Brain microvascular endothelial cell (primary cell): ENCODE data around the gene SLC7A10.

ENCODE experiments used
- DNase-seq: peaks from one replicate; pipeline ENCODE4 v3.0.0-alpha.2; 2020
- H3K27ac ChIP-seq: fragments of 250-450 bp; sonication (Bioruptor Pico); 2 replicates; pipeline ENCODE4 v1.5.1; 2020; ENCODE audit warnings: mild to moderate bottlenecking, moderate library complexity
- H3K27me3 ChIP-seq: fragments of 250-450 bp; sonication (Bioruptor Pico); replicated peaks from 2 replicates; pipeline ENCODE4 v1.5.1; 2020; ENCODE audit warnings: mild to moderate bottlenecking
- H3K36me3 ChIP-seq: fragments of 250-450 bp; sonication (Bioruptor Pico); replicated peaks from 2 replicates; pipeline ENCODE4 v1.5.1; 2020; ENCODE audit warnings: mild to moderate bottlenecking
- H3K4me3 ChIP-seq: 2 replicates; pipeline ENCODE4 v1.5.1; 2011; ENCODE audit warnings: low read depth, mild to moderate bottlenecking, control low read depth, low read length, moderate library complexity
- in situ Hi-C: cut with HindIII; loops from 2 replicates; pipeline ENCODE4 v1.10.0; 2017; ENCODE audit warnings: low sequenced_read_pairs, low pct_ligation_motif_present
- TF ChIP-seq, protein P1 (sequence below): IDR thresholded peaks from 2 replicates; pipeline ENCODE4 v1.5.1; 2011; ENCODE audit warnings: low read depth, mild to moderate bottlenecking, moderate library complexity, low read length, control low read depth, inconsistent platforms; ENCODE audit errors: missing control alignments

SLC7A10 gene

DNA sequence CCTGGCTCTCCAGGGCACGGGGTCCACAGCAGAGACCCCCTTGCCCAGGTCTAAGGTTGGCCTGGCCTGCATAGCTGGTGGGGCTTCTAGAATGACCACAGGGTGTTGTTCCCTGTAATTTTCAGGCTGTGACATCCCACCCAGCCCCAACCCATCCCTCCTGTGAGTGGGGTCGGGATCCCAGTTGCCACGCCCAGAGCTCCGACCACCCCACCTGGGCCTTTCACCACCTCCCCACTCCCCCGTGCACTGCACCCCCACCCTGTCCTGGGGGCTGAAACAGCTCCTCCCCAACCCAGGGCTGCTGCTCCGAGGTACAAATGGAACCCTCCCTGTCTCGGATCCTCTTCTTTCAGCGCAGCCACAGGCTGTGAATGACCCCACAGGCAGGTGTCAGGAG lies 8.4 kb upstream of the SLC7A10 start:
- H3K36me3 ChIP-seq, result no peaks in the 10 kb centered on the region
- H3K4me3 ChIP-seq, result no peak overlapping the region
- no peak overlapping the region for H3K27ac ChIP-seq
- in situ Hi-C loops, result no loop called here
- H3K27me3 ChIP-seq, result no peaks in the 10 kb centered on the region
- TF ChIP-seq, protein P1, sequence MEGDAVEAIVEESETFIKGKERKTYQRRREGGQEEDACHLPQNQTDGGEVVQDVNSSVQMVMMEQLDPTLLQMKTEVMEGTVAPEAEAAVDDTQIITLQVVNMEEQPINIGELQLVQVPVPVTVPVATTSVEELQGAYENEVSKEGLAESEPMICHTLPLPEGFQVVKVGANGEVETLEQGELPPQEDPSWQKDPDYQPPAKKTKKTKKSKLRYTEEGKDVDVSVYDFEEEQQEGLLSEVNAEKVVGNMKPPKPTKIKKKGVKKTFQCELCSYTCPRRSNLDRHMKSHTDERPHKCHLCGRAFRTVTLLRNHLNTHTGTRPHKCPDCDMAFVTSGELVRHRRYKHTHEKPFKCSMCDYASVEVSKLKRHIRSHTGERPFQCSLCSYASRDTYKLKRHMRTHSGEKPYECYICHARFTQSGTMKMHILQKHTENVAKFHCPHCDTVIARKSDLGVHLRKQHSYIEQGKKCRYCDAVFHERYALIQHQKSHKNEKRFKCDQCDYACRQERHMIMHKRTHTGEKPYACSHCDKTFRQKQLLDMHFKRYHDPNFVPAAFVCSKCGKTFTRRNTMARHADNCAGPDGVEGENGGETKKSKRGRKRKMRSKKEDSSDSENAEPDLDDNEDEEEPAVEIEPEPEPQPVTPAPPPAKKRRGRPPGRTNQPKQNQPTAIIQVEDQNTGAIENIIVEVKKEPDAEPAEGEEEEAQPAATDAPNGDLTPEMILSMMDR, result no peak
- DNase-seq, result no peak

DNA sequence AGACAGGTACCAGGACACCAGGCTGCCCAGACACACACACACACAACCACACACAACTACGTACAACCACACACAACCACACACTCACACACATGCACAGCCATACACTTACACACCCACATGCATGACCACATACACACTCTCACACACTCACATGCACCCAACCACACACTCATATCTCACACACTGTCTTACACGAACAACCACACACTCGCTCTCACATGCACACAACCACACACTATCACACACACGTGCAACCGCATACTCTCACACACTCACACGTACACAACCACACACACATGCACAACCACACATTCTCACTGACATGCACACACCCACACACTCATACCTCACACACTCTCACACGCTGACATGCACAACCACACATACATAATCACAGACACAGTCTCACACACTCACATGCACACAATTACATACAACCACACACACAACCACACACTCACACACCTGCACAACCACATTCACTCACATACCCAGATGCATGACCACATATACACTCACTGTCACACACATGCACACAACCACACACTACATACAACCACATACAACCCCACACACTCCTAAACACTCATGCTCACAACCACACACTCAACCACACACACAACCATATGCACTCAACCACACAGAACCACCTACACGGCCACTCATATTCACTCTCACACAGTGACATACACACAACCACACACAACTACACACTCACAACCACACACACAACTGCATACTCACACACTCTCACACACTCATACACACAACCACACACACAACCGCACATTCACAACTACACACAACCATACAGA lies 7.6 kb upstream of the SLC7A10 start:
- DNase-seq, result no peak
- H3K27me3 ChIP-seq, result peaks cover 2% of the 10 kb centered on the region
- no peak overlapping the region for H3K4me3 ChIP-seq
- TF ChIP-seq, protein P1, result no peak
- H3K36me3 ChIP-seq, result no peaks in the 10 kb centered on the region
- no peak overlapping the region for H3K27ac ChIP-seq
- in situ Hi-C loops, result no loop called here

DNA sequence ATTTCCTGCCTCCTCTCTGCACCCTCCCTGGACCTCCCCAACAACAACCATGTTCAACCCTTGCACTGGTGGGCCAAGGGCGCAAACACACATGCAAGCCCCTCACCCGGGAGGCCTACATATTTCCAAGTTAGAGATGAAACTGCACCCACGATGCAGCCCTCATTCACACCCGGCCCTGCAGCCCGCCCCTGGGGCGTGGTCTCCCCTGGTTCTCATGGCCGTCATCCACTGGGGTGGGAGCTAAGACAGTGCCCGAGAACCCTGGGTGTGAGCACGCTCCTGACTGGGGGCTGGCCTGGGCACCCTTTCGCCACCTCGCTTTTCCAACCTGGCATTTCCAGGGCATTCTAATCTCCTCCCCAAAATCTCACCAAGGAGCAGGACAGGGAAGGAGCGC lies 7.0 kb upstream of the SLC7A10 start:
- DNase-seq, result no peak
- Histone ChIP-seq H3K27me3 (peaks cover 4% of the 10 kb centered on the region), H3K36me3 (no peaks in the 10 kb centered on the region), H3K27ac (no peak overlapping the region), H3K4me3 (no peak overlapping the region)
- in situ Hi-C loops, result no loop called here
- TF ChIP-seq, protein P1, result no peak

DNA sequence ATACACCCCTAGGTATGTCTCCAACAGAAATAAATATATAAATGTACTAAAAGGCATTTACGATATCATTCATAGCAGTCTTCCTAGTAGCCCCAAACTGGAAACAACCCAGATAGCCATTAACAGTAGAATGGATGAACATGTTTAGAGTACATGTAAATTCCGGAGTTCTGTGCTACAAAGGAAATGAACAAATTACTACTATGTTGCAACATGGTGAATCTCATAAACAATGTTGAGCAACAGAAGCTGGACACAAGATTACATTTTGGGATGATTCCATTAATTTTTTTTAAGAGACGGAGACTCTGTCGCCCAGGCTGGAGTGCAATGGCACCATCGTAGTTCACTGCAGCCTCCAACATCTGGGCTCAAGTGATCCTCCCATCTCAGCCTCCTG lies 5.9 kb upstream of the SLC7A10 start:
- H3K36me3 ChIP-seq, result no peaks in the 10 kb centered on the region
- TF ChIP-seq, protein P1, result no peak
- H3K27me3 ChIP-seq, result peaks cover 14% of the 10 kb centered on the region
- DNase-seq, result no peak
- in situ Hi-C loops, result no loop called here
- H3K4me3 ChIP-seq, result no peak overlapping the region
- no peak overlapping the region for H3K27ac ChIP-seq

GRCh38 chr19:33229962-33230361 lies 4.3 kb upstream of the SLC7A10 start:
- TF ChIP-seq, protein P1, result no peak
- no peak for DNase-seq
- Histone ChIP-seq H3K27ac (no peak overlapping the region), H3K36me3 (no peaks in the 10 kb centered on the region), H3K27me3 (peaks cover 27% of the 10 kb centered on the region), H3K4me3 (no peak overlapping the region)
- in situ Hi-C loops, result no loop called here
